MM.1S (cell line): Measurements from ENCODE around the gene COPZ2.

Experiments used
- CTCF ChIP-seq: fragments of 300-600 bp; sonication (generic); IDR thresholded peaks from 2 replicates; pipeline ENCODE4 v1.5.1; 2016; ENCODE audit warnings: antibody characterized with exemption, low read length, mixed read lengths
- EZH2phosphoT487 ChIP-seq: fragments of 300-600 bp; sonication (generic); IDR thresholded peaks from 2 replicates; pipeline ENCODE4 v1.6.1; 2018; ENCODE audit warnings: antibody characterized with exemption, low read length

- TF ChIP-seq EZH2phosphoT487: no peak
- TF ChIP-seq CTCF: no peak
Measured at GRCh38 chr17:48058393-48059124, 21.0 kb upstream of the COPZ2 start.
